Measurements from ENCODE around the gene GSTM3. TPM values are rescaled to one million over a fixed set of nuclear protein-coding genes. Genes with fewer than 3 reads are reported as not detected.

GSTM3 gene
- polyA plus RNA-seq, 1 donor (not counting 4 experiments of a cell fraction or from before 2014, with no cell fraction given) = 113 TPM

- Histone ChIP-seq H3K79me2 (ENCODE audit: control insufficient read depth, insufficient read depth, low read length) (no peaks in the 10 kb centered on the region), H3K4me1 (ENCODE audit: control insufficient read depth, extremely low read depth, insufficient read depth, low read length) (peaks cover 2% of the 10 kb centered on the region), H4K20me1 (ENCODE audit: control insufficient read depth, extremely low read depth, insufficient read depth, low read length) (no peaks in the 10 kb centered on the region), H3K27me3 (ENCODE audit: control insufficient read depth, extremely low read depth, insufficient read depth, low read length) (no peaks in the 10 kb centered on the region), H3K27ac (ENCODE audit: control insufficient read depth, insufficient read depth, low read length) (no peak overlapping the region), H3K9ac (ENCODE audit: control insufficient read depth, extremely low read depth, insufficient read depth, low read length) (no peak overlapping the region), H3K9me1 (ENCODE audit: control insufficient read depth, extremely low read depth, insufficient read depth, low read length) (no peaks in the 10 kb centered on the region), H3K4me3 (ENCODE audit: control insufficient read depth in 2 of 3, extremely low read depth in 1 of 3, insufficient read depth in 2 of 3, low read depth in 1 of 3, low read length in 3 of 3) (no peak overlapping the region), H2AFZ (ENCODE audit: control insufficient read depth, low read length) (no peak overlapping the region), H3K9me3 (ENCODE audit: control insufficient read depth, low read depth, low read length) (no peaks in the 10 kb centered on the region), H3K4me2 (ENCODE audit: control insufficient read depth, extremely low read depth, insufficient read depth, low read depth, low read length) (no peak overlapping the region), H3K36me3 (ENCODE audit: control insufficient read depth in 2 of 2, extremely low read depth in 1 of 2, insufficient read depth in 2 of 2, low read length in 2 of 2) (no peaks in the 10 kb centered on the region)
- DNase-seq (ENCODE audit: low read depth, low spot score) = no peak
- dilution Hi-C loops (cut with MboI; ENCODE audit: extremely low pct_ligation_motif_present, low sequenced_read_pairs) = no loop called here
- TF ChIP-seq EZH2 (IDR thresholded peaks at IDR 0.05; ENCODE audit: low read length) = no peak
- TF ChIP-seq CTCF (optimal IDR thresholded peaks at IDR 0.05 in 1 of 3, IDR thresholded peaks at IDR 0.05 in 1 of 3, conservative IDR thresholded peaks at IDR 0.05 in 1 of 3; ENCODE audit: extremely low read depth in 1 of 3, insufficient read depth in 2 of 3, low read length in 3 of 3) = no peak
- no peak for FAIRE-seq
Observed at GRCh38 chr1:109775398-109775797, 34.6 kb upstream of the GSTM3 start.

- TF ChIP-seq EZH2 (IDR thresholded peaks at IDR 0.05; ENCODE audit: low read length) (no peak), CTCF (optimal IDR thresholded peaks at IDR 0.05 in 1 of 3, IDR thresholded peaks at IDR 0.05 in 1 of 3, conservative IDR thresholded peaks at IDR 0.05 in 1 of 3; ENCODE audit: extremely low read depth in 1 of 3, insufficient read depth in 2 of 3, low read length in 3 of 3) (no peak)
- DNase-seq (ENCODE audit: low read depth, low spot score) (no peak), FAIRE-seq (no peak)
- H3K9me3 ChIP-seq (ENCODE audit: control insufficient read depth, low read depth, low read length) = no peaks in the 10 kb centered on the region
- H3K27ac ChIP-seq (ENCODE audit: control insufficient read depth, insufficient read depth, low read length) = no peak overlapping the region
- H3K79me2 ChIP-seq (ENCODE audit: control insufficient read depth, insufficient read depth, low read length) = no peaks in the 10 kb centered on the region
- no peaks in the 10 kb centered on the region for H4K20me1 ChIP-seq (ENCODE audit: control insufficient read depth, extremely low read depth, insufficient read depth, low read length)
- dilution Hi-C loops (cut with MboI; ENCODE audit: extremely low pct_ligation_motif_present, low sequenced_read_pairs) = no loop called here
- no peak overlapping the region for H3K9ac ChIP-seq (ENCODE audit: control insufficient read depth, extremely low read depth, insufficient read depth, low read length)
- peaks cover 2% of the 10 kb centered on the region for H3K4me1 ChIP-seq (ENCODE audit: control insufficient read depth, extremely low read depth, insufficient read depth, low read length)
- H3K4me3 ChIP-seq (ENCODE audit: control insufficient read depth in 2 of 3, extremely low read depth in 1 of 3, insufficient read depth in 2 of 3, low read depth in 1 of 3, low read length in 3 of 3) = no peak overlapping the region
- no peaks in the 10 kb centered on the region for H3K9me1 ChIP-seq (ENCODE audit: control insufficient read depth, extremely low read depth, insufficient read depth, low read length)
- no peaks in the 10 kb centered on the region for H3K36me3 ChIP-seq (ENCODE audit: control insufficient read depth in 2 of 2, extremely low read depth in 1 of 2, insufficient read depth in 2 of 2, low read length in 2 of 2)
- no peak overlapping the region for H2AFZ ChIP-seq (ENCODE audit: control insufficient read depth, low read length)
- H3K4me2 ChIP-seq (ENCODE audit: control insufficient read depth, extremely low read depth, insufficient read depth, low read depth, low read length) = no peak overlapping the region
- no peaks in the 10 kb centered on the region for H3K27me3 ChIP-seq (ENCODE audit: control insufficient read depth, extremely low read depth, insufficient read depth, low read length)
Observed at GRCh38 chr1:109773900-109774485, 33.2 kb upstream of the GSTM3 start.

Measured in keratinocyte (primary cell).